ENCODE measurements around the gene RYR2. TPM values are rescaled to one million over a fixed set of nuclear protein-coding genes. Genes with fewer than 3 reads are reported as not detected.

Gene RYR2
- polyA plus RNA-seq, 1 experiment: not detected

- Histone ChIP-seq H3K27ac (ENCODE audit: low read depth, low read length) (no peak overlapping the region), H3K27me3 (ENCODE audit: control insufficient read depth, insufficient read depth, low read length) (no peaks in the 10 kb centered on the region), H3K4me3 (ENCODE audit: low read depth, low read length) (no peak overlapping the region), H3K9me3 (ENCODE audit: control insufficient read depth, insufficient read depth, low read length) (no peaks in the 10 kb centered on the region; the same call in 1 of the 2 replicates)
- ChIA-PET CTCF (no interaction called here), POLR2A (no interaction called here)
- TF ChIP-seq CTCF (IDR thresholded peaks at IDR 0.05; ENCODE audit: low read depth, low read length): no peak
- DNase-seq (ENCODE audit: low read depth, low spot score): no peak
Observed at GRCh38 chr1:237340892-237341291, 298.9 kb downstream of the RYR2 start.

GRCh38 chr1:237341391-237341790 is 299.4 kb downstream of the RYR2 start:
- CTCF ChIA-PET: no interaction called here
- DNase-seq (ENCODE audit: low read depth, low spot score): no peak
- no peak for TF ChIP-seq CTCF (IDR thresholded peaks at IDR 0.05; ENCODE audit: low read depth, low read length)
- H3K4me3 ChIP-seq (ENCODE audit: low read depth, low read length): no peak overlapping the region
- no peak overlapping the region for H3K27ac ChIP-seq (ENCODE audit: low read depth, low read length)
- H3K9me3 ChIP-seq (ENCODE audit: control insufficient read depth, insufficient read depth, low read length): no peaks in the 10 kb centered on the region; the same call in 1 of the 2 replicates
- no peaks in the 10 kb centered on the region for H3K27me3 ChIP-seq (ENCODE audit: control insufficient read depth, insufficient read depth, low read length)
- POLR2A ChIA-PET: no interaction called here

- ChIA-PET POLR2A (no interaction called here), CTCF (no interaction called here)
- Histone ChIP-seq H3K9me3 (ENCODE audit: control insufficient read depth, insufficient read depth, low read length) (no peaks in the 10 kb centered on the region; the same call in 1 of the 2 replicates), H3K27ac (ENCODE audit: low read depth, low read length) (no peak overlapping the region), H3K4me3 (ENCODE audit: low read depth, low read length) (no peak overlapping the region), H3K27me3 (ENCODE audit: control insufficient read depth, insufficient read depth, low read length) (no peaks in the 10 kb centered on the region)
- no peak for TF ChIP-seq CTCF (IDR thresholded peaks at IDR 0.05; ENCODE audit: low read depth, low read length)
- no peak for DNase-seq (ENCODE audit: low read depth, low spot score)
Observed at GRCh38 chr1:237342730-237343129, 300.7 kb downstream of the RYR2 start.

GRCh38 chr1:237352747-237353146 is 310.8 kb downstream of the RYR2 start:
- no peak overlapping the region for H3K27ac ChIP-seq (ENCODE audit: low read depth, low read length)
- DNase-seq (ENCODE audit: low read depth, low spot score): no peak
- CTCF ChIA-PET: no interaction called here
- POLR2A ChIA-PET: no interaction called here
- no peak overlapping the region for H3K4me3 ChIP-seq (ENCODE audit: low read depth, low read length)
- H3K27me3 ChIP-seq (ENCODE audit: control insufficient read depth, insufficient read depth, low read length): no peaks in the 10 kb centered on the region
- no peaks in the 10 kb centered on the region for H3K9me3 ChIP-seq (ENCODE audit: control insufficient read depth, insufficient read depth, low read length)
- TF ChIP-seq CTCF (IDR thresholded peaks at IDR 0.05; ENCODE audit: low read depth, low read length): no peak

GRCh38 chr1:237353918-237354317 is 311.9 kb downstream of the RYR2 start:
- H3K27me3 ChIP-seq (ENCODE audit: control insufficient read depth, insufficient read depth, low read length): no peaks in the 10 kb centered on the region
- H3K9me3 ChIP-seq (ENCODE audit: control insufficient read depth, insufficient read depth, low read length): no peaks in the 10 kb centered on the region
- no peak for DNase-seq (ENCODE audit: low read depth, low spot score)
- CTCF ChIA-PET: no interaction called here
- POLR2A ChIA-PET: no interaction called here
- H3K27ac ChIP-seq (ENCODE audit: low read depth, low read length): no peak overlapping the region
- H3K4me3 ChIP-seq (ENCODE audit: low read depth, low read length): no peak overlapping the region
- no peak for TF ChIP-seq CTCF (IDR thresholded peaks at IDR 0.05; ENCODE audit: low read depth, low read length)

Data from AG04450 (cell line).